Measurements from ENCODE around the gene ANKRD12.

Gene ANKRD12

DNA sequence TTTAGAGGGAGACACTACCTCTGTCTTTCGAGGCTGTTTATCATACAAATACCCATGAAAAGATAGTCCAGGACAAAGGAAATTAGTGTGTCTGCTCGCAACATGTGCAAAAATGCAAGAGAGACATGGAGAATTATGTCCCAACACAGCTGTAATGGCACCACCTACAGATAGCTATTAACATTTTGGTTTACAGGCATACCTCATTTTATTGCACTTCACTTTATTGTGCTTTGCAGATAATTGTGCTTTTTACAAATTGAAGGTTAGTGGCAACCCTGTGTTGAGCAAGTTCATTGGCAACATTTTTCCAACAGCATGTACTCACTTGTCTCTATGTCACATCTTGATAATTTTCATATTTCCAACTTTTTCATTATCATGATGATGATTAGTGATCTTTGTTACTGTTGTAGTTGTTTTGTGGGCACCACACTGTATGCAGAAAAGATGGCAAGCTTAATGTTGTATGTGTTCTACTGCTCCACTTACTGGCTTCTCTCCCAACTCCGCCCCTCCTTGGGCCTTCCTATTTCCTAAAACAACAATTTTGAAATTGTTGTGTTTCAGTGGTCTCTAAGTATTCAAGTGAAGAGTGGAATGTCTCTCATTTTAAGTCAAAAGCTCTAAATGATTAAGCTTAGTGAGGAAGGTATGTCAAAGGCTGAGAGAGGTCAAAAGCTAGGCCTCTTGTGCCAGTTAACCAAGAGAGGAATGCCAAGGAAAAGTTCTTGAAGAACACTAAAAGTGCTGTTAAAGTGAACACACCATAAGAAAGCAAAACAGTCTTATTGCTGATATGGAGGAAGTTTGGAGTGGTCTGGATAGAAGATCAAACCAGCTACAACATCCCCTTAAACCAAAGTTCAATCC is 52.0 kb downstream of the ANKRD12 start:
- no peak for DNase-seq

GRCh38 chr18:9189491-9189890 is 52.9 kb downstream of the ANKRD12 start:
- DNase-seq, result no peak

GRCh38 chr18:9191658-9192256 is 55.2 kb downstream of the ANKRD12 start:
- DNase-seq, result no peak

DNA sequence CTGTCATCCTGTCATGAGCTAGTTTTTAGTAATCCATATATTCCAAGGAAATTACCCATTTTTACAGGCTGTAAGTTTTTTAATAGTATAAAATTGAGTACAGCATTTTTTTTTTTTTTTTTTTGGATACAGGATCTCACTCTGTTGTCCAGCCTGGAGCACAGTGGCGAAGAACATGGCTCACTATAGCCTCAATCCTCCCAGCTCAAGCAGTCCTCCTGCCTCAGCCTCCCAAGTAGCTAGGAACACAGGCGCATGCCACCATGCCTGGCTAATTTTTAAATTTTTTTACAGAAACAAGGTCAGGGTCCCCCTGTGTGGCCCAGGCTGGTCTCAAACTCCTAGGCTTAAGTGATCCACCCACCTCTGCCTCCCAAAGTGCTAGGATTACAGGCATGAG is 56.5 kb downstream of the ANKRD12 start:
- no peak for DNase-seq

DNA sequence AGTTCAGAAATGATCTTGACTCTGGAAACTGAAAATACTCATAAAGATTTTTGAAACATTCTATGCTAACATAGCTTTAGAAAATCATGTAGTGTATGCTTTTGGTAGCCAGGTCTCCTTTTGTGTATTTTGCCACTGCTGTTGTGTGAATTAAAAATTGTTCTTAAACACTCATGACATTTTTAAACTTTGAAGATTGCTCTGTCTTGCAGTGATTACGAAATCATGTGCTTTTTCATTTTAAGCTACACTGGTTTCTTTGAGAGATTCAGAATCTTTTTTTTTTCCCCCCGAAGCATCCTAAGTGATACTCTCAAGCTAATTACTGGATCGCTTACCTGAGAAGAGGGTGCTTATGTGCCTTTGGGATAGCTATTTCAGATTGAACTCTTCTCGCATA is 60.0 kb downstream of the ANKRD12 start:
- DNase-seq, result no peak

- DNase-seq, result no peak
These were observed 63.1 kb downstream of the ANKRD12 start for GRCh38 chr18:9199681-9200080.

GRCh38 chr18:9201224-9201623 is 64.6 kb downstream of the ANKRD12 start:
- DNase-seq, result no peak

DNA sequence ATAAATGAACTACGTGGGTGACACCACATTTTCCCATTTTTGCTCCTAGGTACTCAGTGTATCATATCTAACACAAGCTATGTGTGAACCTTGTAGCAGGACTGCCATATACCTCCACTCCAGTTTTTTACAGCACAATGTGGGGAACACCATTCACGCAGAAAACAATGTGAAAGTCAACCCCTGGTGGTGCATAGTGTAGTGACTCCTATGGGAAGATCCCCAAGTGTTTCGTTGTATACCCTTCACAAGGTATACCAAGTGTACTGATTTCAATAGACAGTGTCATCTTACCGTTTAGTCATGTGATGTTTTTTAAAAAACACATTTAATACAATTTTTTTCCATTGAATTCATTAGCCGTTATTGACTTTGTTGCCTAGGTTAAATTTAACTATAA is 68.1 kb downstream of the ANKRD12 start:
- DNase-seq, result no peak

DNA sequence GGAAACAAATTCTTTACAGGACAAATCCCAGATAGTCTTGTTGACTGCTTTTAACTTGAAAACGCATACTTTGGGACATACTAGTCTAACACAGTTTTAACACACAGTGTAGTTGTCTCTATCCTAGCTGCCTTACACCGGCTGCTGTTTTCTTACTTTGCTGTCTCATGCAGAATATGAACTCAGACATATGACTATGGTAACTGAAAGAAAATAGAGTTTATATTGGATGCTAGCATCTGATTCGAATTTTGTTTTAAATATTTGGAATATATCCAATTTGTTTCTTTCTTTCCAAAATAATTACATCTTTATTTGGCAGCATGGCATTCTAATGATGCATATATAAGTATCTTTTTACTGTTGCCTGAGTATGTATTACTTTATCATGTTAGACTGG is 69.8 kb downstream of the ANKRD12 start:
- DNase-seq, result no peak

DNA sequence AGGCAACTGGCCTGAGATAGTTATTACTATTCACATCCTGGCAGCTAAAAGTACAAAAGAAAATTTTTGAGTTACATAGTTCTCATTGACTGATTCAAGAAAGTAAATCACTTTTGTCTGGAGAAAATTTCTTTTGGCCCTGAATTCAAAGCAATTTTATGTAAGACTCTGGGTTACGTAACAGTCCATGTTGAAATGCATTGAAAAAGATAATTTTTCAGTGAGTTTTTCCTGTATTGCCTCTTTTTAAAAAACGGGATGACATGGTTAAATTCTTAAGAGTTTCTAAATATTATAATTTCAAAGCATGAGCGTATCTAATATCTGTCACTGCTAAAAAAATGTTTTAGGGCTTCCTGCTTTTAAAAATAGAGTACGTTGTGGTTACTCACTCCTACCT is 72.7 kb downstream of the ANKRD12 start:
- no peak for DNase-seq

DNA sequence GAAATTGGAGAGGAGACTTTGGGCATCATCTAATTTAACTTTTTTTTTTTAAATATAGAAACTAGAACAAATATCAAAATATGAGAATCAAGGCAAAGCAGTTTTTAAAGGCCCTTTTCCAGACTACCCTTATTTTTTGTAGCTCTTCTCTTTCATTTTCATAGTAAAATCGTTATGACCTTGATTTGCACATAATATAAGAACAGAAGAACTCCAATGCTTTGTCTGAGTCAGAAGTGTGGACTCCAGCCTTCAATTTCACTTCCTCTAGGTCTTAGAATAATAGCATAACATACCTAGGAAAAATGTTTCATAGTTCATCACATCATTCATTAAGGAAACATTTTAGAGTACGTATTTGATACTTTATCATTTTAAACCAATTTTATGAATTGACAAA is 74.4 kb downstream of the ANKRD12 start:
- DNase-seq, result no peak

DNA sequence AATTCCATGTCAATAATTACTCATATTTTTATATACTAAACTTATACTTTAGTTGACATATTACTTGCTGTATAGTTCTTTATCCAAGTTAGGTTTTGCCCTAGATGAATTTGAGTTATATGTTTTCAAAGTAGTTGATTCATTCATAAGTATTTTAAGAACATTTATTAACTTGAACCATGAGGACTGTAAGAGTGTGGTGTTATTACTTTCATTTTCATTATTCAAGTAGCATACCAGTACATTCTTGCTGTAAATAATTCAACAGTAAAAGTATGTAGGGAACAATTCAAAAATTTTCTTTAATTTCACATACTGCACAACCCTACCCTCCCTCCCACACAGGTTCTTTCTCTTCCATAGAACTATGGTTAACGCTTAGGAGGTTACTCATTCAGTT is 75.4 kb downstream of the ANKRD12 start:
- DNase-seq, result no peak

- DNase-seq, result no peak
These were observed 78.8 kb downstream of the ANKRD12 start for GRCh38 chr18:9215221-9215933.

GRCh38 chr18:9216459-9216858 is 79.9 kb downstream of the ANKRD12 start:
- no peak for DNase-seq

- no peak for DNase-seq
These were observed 81.3 kb downstream of the ANKRD12 start for GRCh38 chr18:9217743-9218451.

DNA sequence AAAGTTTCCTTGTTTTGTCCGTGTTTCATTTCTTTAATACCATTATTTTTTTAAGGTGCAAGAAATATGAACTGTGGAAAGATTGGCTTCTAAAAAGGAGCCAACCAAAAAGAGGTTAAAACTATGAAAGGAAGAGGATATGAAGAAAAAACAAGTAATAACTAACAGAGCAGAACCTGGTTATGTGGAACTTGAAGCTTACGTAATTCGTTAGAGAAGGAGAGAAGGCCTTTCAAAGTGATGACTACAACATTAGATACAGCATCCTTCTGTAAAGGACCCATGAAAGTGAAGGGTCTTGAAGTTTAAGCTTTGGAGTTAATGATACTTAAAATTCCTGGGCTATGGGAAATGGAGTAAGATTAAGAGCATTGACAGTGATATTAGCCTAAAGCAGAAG is 84.5 kb downstream of the ANKRD12 start:
- DNase-seq, result no peak

DNA sequence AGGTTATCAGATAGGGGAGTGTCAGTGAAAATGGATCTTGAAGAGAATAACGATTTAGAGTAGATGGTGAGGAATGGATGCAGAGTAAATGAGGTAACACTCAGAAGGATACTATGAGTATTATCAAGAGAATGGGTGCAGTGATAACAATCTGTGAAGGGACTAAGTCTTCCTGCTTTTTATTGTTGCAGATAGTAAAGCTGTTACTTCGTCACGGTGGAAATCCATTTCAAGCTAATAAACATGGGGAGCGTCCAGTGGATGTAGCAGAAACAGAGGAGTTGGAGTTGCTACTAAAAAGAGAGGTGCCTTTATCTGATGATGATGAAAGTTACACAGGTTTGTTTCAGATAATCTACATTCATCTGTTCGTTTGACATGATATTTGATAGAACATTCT is 85.1 kb downstream of the ANKRD12 start:
- no peak for DNase-seq

GRCh38 chr18:9223356-9223755 is 86.8 kb downstream of the ANKRD12 start:
- DNase-seq, result no peak

DNA sequence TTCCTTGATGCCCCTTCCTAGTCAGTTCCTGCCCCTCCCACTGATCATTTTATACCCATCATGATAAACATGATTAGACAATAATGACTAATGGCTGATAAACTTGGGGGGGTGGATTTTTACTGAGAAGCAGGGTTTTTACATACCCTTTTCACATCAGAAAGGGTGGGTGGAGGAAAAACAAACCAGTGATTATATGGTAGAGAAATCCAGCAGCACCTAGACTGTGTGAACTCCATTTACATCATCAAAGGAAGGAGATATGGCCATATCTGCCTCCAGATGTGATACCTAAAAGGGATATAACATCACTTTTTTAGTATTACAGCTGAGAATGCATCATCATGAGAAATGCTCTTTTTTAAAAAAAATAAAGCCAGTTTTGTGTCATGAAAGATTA is 89.9 kb downstream of the ANKRD12 start:
- DNase-seq, result no peak

- DNase-seq, result no peak
These were observed 95.4 kb downstream of the ANKRD12 start for GRCh38 chr18:9231852-9232486.

- DNase-seq, result no peak
These were observed 96.4 kb downstream of the ANKRD12 start for GRCh38 chr18:9232977-9233376.

DNA sequence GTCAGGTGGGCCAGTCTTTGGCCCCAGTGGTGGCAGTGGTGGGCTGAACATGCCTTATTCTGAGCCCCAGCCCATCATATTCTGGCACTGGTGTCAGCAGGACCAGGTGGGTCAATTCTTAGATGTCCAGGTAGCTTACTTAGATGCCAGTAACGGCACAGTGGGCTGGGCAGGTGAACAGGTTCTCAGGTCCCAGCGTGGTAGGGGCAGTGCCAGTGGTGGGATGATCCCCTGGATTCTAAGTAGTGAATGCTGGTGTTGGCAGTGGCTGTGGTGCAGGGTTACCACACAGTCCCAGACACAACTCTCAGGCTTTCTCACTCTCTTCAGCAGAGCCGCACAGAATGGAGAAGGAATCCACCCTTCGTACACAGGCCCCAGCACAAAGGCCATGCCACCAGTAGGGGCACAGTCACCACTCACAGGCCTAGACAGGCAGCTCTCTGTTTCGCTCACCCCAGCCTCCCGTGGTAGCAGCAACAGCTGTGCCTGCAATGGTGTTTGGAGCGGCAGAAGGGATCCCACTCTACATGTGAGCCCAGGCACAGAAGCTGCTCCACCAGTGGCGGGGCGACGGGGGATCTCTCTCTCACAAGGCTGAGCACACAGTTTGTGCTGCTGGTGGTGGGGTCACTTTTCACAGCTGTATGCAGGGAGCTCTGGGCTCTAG is 97.3 kb downstream of the ANKRD12 start:
- no peak for DNase-seq

Data from NCI-H1694 (cell line).